Liver (tissue), 9 donors: Measurements from ENCODE around the gene DOCK10. TPM values are rescaled to one million over a fixed set of nuclear protein-coding genes. Genes with fewer than 3 reads are reported as not detected.

Source experiments
- DNase-seq: peaks from one replicate; pipeline ENCODE4 v3.0.0-alpha.2; 2017; ENCODE audit warnings: low spot score
- H3K27ac ChIP-seq, 2 donors: one replicate each; pipeline ENCODE4 v1.7.0; 2013; ENCODE audit warnings: inconsistent platforms in 2 of 2, low read length in 2 of 2, control low read depth in 1 of 2, low read depth in 1 of 2, mild to moderate bottlenecking in 1 of 2
- H3K27me3 ChIP-seq, 4 donors: one replicate each; pipeline versions ENCODE4 v1.6.1 to v1.7.0; 2013; ENCODE audit warnings: low read length in 3 of 4, inconsistent platforms in 1 of 4, mild to moderate bottlenecking in 1 of 4, moderate library complexity in 1 of 4; ENCODE audit not compliant: control insufficient read depth in 4 of 4, insufficient read depth in 4 of 4
- H3K36me3 ChIP-seq, 4 donors: one replicate each; pipeline versions ENCODE4 v1.6.1 to v1.7.0; 2013; ENCODE audit warnings: low read length in 3 of 4, mild to moderate bottlenecking in 3 of 4, low read depth in 1 of 4, moderate library complexity in 1 of 4; ENCODE audit not compliant: control insufficient read depth in 4 of 4, insufficient read depth in 3 of 4
- H3K4me1 ChIP-seq, 4 donors: one replicate each; pipeline versions ENCODE4 v1.6.1 to v1.7.0; 2013; ENCODE audit warnings: low read length in 3 of 4, mild to moderate bottlenecking in 3 of 4, moderate library complexity in 1 of 4; ENCODE audit not compliant: control insufficient read depth in 4 of 4, insufficient read depth in 4 of 4
- H3K4me3 ChIP-seq, 3 donors: one replicate each; pipeline versions ENCODE4 v1.6.1 to v1.7.0; 2013; ENCODE audit warnings: low read length in 3 of 3, control low read depth in 1 of 3, low read depth in 1 of 3, mild to moderate bottlenecking in 1 of 3
- H3K9ac ChIP-seq, 2 donors: one replicate each; pipeline ENCODE4 v1.7.0; 2013; ENCODE audit warnings: low read length in 2 of 2, mild to moderate bottlenecking in 2 of 2, moderate library complexity in 2 of 2, control low read depth in 1 of 2, low read depth in 1 of 2
- H3K9me3 ChIP-seq, 4 donors: one replicate each; pipeline versions ENCODE4 v1.6.1 to v1.7.0; 2013; ENCODE audit warnings: low read length in 3 of 4; ENCODE audit not compliant: control insufficient read depth in 4 of 4
- FOXA1 ChIP-seq: IDR thresholded peaks from 2 replicates; pipeline ENCODE4 v1.6.1; 2016; ENCODE audit warnings: antibody characterized with exemption
- FOXA2 ChIP-seq: IDR thresholded peaks from 2 replicates; pipeline ENCODE4 v1.6.1; 2016; ENCODE audit warnings: antibody characterized with exemption
- HNF4A ChIP-seq, 2 donors: conservative IDR thresholded peaks; 2 replicates each; pipeline ENCODE4 v1.6.1; 2016; ENCODE audit warnings: antibody characterized with exemption in 2 of 2, mild to moderate bottlenecking in 2 of 2
- NR2F2 ChIP-seq: IDR thresholded peaks from 2 replicates; pipeline ENCODE4 v1.6.1; 2016; ENCODE audit warnings: antibody characterized with exemption
- RAD21 ChIP-seq, 2 donors: IDR thresholded peaks; 2 replicates each; pipeline ENCODE4 v1.6.1; 2016; ENCODE audit warnings: antibody characterized with exemption in 2 of 2, mild to moderate bottlenecking in 2 of 2
- REST ChIP-seq: IDR thresholded peaks from 2 replicates; pipeline ENCODE4 v1.6.1; 2016; ENCODE audit warnings: antibody characterized with exemption, mild to moderate bottlenecking
- RXRA ChIP-seq, 2 donors: IDR thresholded peaks; 2 replicates each; pipeline ENCODE4 v1.6.1; 2017 to 2018; ENCODE audit warnings: antibody characterized with exemption in 2 of 2, mild to moderate bottlenecking in 1 of 2
- SP1 ChIP-seq: IDR thresholded peaks from 2 replicates; pipeline ENCODE4 v1.6.1; 2018; ENCODE audit warnings: antibody characterized with exemption, mild to moderate bottlenecking
- TAF1 ChIP-seq: conservative IDR thresholded peaks from 2 replicates; pipeline ENCODE4 v1.6.1; 2016; ENCODE audit warnings: antibody characterized with exemption, mild to moderate bottlenecking
- YY1 ChIP-seq: IDR thresholded peaks from 2 replicates; pipeline ENCODE4 v1.6.1; 2016; ENCODE audit warnings: antibody characterized with exemption, mild to moderate bottlenecking
- WGBS: extraction: QIAGEN DNeasy Blood & Tissue Kit; methylation state at CpG from one replicate; pipeline ENCODE4 v1.1.7; 2013; 5-methylcytosine and 5-hydroxymethylcytosine counted together
- polyA plus RNA-seq, 2 donors: library from polyadenylated mRNA; stranded (reverse) in 1 of 2; unstranded in 1 of 2; fragments of 200-250 nt in 1 of 2; fragments of >200 nt in 1 of 2; fragmentation: Nextera tagmentation in 1 of 2; extraction: Ambion mirVana in 1 of 2; gene quantifications; one replicate each; pipeline versions ENCODE4 v1.2.1 to v1.2.3, GENCODE V29; 2013 to 2015
- total RNA-seq, 2 donors: library from RNA; depleted of rRNA; stranded (reverse); fragments of >200 nt; gene quantifications; one replicate each; pipeline ENCODE4 v1.2.3, GENCODE V29; 2014
- TF ChIP-seq, protein P1 (sequence below): IDR thresholded peaks from 2 replicates; pipeline ENCODE4 v1.6.1; 2016; ENCODE audit warnings: antibody characterized with exemption
- TF ChIP-seq, protein P2 (sequence below): fragments of 150-350 bp; IDR thresholded peaks from 2 replicates; pipeline ENCODE4 v1.5.1; 2017; ENCODE audit warnings: improper control_type of control experiment, low read depth, low read length; ENCODE audit not compliant: missing input control
- TF ChIP-seq, protein P3 (sequence below): IDR thresholded peaks from 2 replicates; pipeline ENCODE4 v1.6.1; 2016; ENCODE audit warnings: antibody characterized with exemption
- donor health status: healthy.
- donor health status: healthy.
- donor health status: healthy.
- donor health status: healthy.
- donor health status: healthy.

Gene DOCK10
- total and polyA plus RNA-seq, 4 donors, result 1.2 to 15.3 (median 6.8) TPM

DNA sequence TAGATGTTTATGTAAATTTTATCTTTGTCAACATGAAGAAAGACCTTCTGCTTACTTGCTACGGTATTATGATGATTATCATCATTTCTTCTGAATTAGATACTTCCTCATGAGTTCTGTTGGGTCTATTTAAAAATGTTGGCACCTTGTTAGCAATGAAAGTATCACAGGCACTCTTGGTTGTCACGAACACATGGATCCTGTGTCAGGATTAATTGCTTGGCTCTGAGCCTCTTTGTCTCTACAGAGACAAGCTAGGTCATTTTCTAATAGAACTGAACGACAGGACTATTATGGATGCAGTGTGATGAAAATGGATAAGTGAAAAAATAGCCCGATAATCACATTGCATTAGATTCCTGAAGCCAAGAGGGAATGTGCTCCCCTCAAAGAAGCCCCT, 110.3 kb downstream of the DOCK10 start:
- Histone ChIP-seq H3K36me3 (peaks cover 0 to 4% (median 0%) of the 10 kb centered on the region in 4 donors), H3K9ac (no peak overlapping the region), H3K27ac (no peak overlapping the region), H3K4me1 (no peaks in the 10 kb centered on the region), H3K4me3 (no peak overlapping the region), H3K9me3 (no peaks in the 10 kb centered on the region), H3K27me3 (no peaks in the 10 kb centered on the region)
- TF ChIP-seq YY1, result no peak
- TF ChIP-seq RXRA (IDR thresholded peaks at IDR 0.05), result no peak
- TF ChIP-seq, protein P1, sequence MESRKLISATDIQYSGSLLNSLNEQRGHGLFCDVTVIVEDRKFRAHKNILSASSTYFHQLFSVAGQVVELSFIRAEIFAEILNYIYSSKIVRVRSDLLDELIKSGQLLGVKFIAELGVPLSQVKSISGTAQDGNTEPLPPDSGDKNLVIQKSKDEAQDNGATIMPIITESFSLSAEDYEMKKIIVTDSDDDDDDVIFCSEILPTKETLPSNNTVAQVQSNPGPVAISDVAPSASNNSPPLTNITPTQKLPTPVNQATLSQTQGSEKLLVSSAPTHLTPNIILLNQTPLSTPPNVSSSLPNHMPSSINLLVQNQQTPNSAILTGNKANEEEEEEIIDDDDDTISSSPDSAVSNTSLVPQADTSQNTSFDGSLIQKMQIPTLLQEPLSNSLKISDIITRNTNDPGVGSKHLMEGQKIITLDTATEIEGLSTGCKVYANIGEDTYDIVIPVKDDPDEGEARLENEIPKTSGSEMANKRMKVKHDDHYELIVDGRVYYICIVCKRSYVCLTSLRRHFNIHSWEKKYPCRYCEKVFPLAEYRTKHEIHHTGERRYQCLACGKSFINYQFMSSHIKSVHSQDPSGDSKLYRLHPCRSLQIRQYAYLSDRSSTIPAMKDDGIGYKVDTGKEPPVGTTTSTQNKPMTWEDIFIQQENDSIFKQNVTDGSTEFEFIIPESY, result no peak
- no peak for TF ChIP-seq NR2F2
- TF ChIP-seq, protein P2, sequence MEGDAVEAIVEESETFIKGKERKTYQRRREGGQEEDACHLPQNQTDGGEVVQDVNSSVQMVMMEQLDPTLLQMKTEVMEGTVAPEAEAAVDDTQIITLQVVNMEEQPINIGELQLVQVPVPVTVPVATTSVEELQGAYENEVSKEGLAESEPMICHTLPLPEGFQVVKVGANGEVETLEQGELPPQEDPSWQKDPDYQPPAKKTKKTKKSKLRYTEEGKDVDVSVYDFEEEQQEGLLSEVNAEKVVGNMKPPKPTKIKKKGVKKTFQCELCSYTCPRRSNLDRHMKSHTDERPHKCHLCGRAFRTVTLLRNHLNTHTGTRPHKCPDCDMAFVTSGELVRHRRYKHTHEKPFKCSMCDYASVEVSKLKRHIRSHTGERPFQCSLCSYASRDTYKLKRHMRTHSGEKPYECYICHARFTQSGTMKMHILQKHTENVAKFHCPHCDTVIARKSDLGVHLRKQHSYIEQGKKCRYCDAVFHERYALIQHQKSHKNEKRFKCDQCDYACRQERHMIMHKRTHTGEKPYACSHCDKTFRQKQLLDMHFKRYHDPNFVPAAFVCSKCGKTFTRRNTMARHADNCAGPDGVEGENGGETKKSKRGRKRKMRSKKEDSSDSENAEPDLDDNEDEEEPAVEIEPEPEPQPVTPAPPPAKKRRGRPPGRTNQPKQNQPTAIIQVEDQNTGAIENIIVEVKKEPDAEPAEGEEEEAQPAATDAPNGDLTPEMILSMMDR, result no peak
- TF ChIP-seq SP1, result no peak
- TF ChIP-seq FOXA1, result no peak
- no peak for TF ChIP-seq REST
- no peak for TF ChIP-seq FOXA2
- TF ChIP-seq RAD21 (IDR thresholded peaks at IDR 0.05), result no peak
- TF ChIP-seq TAF1, result no peak
- TF ChIP-seq, protein P3, sequence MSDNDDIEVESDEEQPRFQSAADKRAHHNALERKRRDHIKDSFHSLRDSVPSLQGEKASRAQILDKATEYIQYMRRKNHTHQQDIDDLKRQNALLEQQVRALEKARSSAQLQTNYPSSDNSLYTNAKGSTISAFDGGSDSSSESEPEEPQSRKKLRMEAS, result no peak
- TF ChIP-seq HNF4A (conservative IDR thresholded peaks at IDR 0.05), result no peak
- DNase-seq, result no peak
- 79% methylated on average over 4 of the region's 4 CpGs for WGBS

DNA sequence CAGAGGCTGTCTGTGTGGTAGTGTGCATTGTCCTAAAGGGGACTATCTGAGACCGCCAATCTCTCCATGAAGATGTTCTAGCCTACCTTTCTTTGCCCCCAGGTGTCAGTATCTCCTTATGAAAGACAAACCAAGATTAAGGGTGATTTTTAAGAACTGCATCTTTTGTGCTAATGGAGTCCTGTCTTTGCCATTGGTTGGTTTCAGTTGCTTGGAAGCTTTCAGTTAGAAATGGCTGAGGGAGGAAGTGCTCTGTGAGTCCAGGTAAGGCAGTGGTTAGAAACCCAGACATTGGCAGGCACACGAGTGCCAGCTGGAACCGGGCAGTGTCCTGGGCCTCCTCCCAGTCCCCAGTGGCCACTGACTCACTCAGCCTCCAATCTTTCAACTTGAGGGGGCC, 111.3 kb downstream of the DOCK10 start:
- TF ChIP-seq FOXA2, result no peak
- no peak for TF ChIP-seq FOXA1
- peak; percentile 42 to 44 for TF ChIP-seq RAD21 (IDR thresholded peaks at IDR 0.05)
- H3K36me3 ChIP-seq, result peaks cover 0 to 4% (median 0%) of the 10 kb centered on the region in 4 donors
- H3K4me1 ChIP-seq, result no peaks in the 10 kb centered on the region
- DNase-seq, result no peak
- WGBS, result 86% methylated on average over 3 of the region's 3 CpGs
- no peaks in the 10 kb centered on the region for H3K9me3 ChIP-seq
- H3K27ac ChIP-seq, result no peak overlapping the region
- no peaks in the 10 kb centered on the region for H3K27me3 ChIP-seq
- no peak overlapping the region for H3K9ac ChIP-seq
- H3K4me3 ChIP-seq, result no peak overlapping the region
